Transverse colon (tissue), 4 donors: ENCODE data around the gene ZBED1. TPM values are rescaled to one million over a fixed set of nuclear protein-coding genes. Genes with fewer than 3 reads are reported as not detected.

Experiments used
- DNase-seq: peaks from one replicate; pipeline ENCODE4 v3.0.0-alpha.2; 2019
- H3K27ac ChIP-seq, 4 donors: fragments of 200-600 bp; sonication (generic); 2 replicates each; pipeline ENCODE4 v1.5.1; 2016 to 2018; ENCODE audit warnings: inconsistent platforms in 4 of 4
- H3K27me3 ChIP-seq: fragments of 200-600 bp; sonication (generic); 2 replicates; pipeline ENCODE4 v1.5.1; 2017; ENCODE audit warnings: inconsistent platforms
- H3K36me3 ChIP-seq, 4 donors: fragments of 200-600 bp; sonication (generic); 2 replicates each; pipeline ENCODE4 v1.5.1; 2017 to 2019; ENCODE audit warnings: inconsistent platforms in 4 of 4
- H3K4me1 ChIP-seq, 4 donors: fragments of 200-600 bp; sonication (generic); 2 replicates each; pipeline ENCODE4 v1.5.1; 2017 to 2020; ENCODE audit warnings: inconsistent platforms in 4 of 4
- H3K4me3 ChIP-seq, 4 donors: fragments of 200-600 bp; sonication (generic); 1 replicate in 1 of 4; 2 replicates in 3 of 4; pipeline versions ENCODE4 v1.5.1 to v1.6.1; 2017 to 2019; ENCODE audit warnings: inconsistent platforms in 4 of 4
- H3K9me3 ChIP-seq, 2 donors: fragments of 200-600 bp; sonication (generic); 2 replicates each; pipeline ENCODE4 v1.5.1; 2017 to 2019; ENCODE audit warnings: inconsistent platforms in 2 of 2
- EP300 ChIP-seq: sonication (generic); formaldehyde crosslinking; IDR thresholded peaks from one replicate; pipeline ENCODE4 v1.6.1; 2017; ENCODE audit warnings: antibody characterized with exemption, low read depth
- POLR2A ChIP-seq: fragments of 450-650 bp; IDR thresholded peaks from one replicate; pipeline ENCODE4 v1.6.1; 2016; ENCODE audit warnings: antibody characterized with exemption, mild to moderate bottlenecking, moderate library complexity
- POLR2AphosphoS5 ChIP-seq, 3 donors: sonication (generic); formaldehyde crosslinking; IDR thresholded peaks; one replicate each; pipeline ENCODE4 v1.6.1; 2016; ENCODE audit warnings: antibody characterized with exemption in 3 of 3
- WGBS, 2 donors: methylation state at CpG; one replicate each; pipeline ENCODE4 v1.1.5; 2018; ENCODE audit warnings: low coverage in 1 of 2; 5-methylcytosine and 5-hydroxymethylcytosine counted together
- in situ Hi-C, 4 donors: fragments of 200-750 bp; cut with MboI; loops; one replicate each; pipeline versions ENCODE4 v1.15.0 to v1.15.1; 2017; ENCODE audit warnings: low sequenced_read_pairs in 3 of 4, low pct_ligation_motif_present in 1 of 4, low pct_unique_long_range_greater_than_20kb in 1 of 4
- intact Hi-C: fragments of 100-400 bp; cut with DNase I; formaldehyde crosslinking; loops from one replicate; pipeline ENCODE4 v1.15.1; 2023; ENCODE audit warnings: low total_unique reads
- total RNA-seq, 4 donors: library from RNA; depleted of rRNA; stranded (reverse); fragments of >200 nt; gene quantifications; one replicate each; pipeline ENCODE4 v1.1.0, GENCODE V29; 2016
- TF ChIP-seq, protein P1 (sequence below), 5 experiments: fragments of 200-600 bp in 3 of 5; fragments of 450-650 bp in 2 of 5; sonication (generic) in 3 of 5; IDR thresholded peaks; 1 replicate in 2 of 5; 2 replicates in 3 of 5; pipeline ENCODE4 v1.5.1; 2016 to 2017; ENCODE audit warnings: antibody characterized with exemption in 5 of 5, inconsistent platforms in 3 of 5, mild to moderate bottlenecking in 2 of 5, moderate library complexity in 1 of 5

The ZBED1 gene
- 10 to 100 TPM; 44.0 to 94.3 (median 67.1) TPM for total RNA-seq

GRCh38 chrX:2500803-2501558, at the start of gene ZBED1, which contains the start of gene DHRSX:
Gene ZBED1, minus strand, starts transcription at chrX:2500976. Its CDS starts 10,257 bp downstream, at chrX:2490719.
Gene DHRSX, minus strand, starts transcription at chrX:2500976. Its CDS starts 51 bp downstream, at chrX:2500925.
- Histone ChIP-seq H3K4me1 (peaks cover 8 to 54% (median 35%) of the 10 kb centered on the region in 4 donors), H3K27me3 (no peaks in the 10 kb centered on the region), H3K9me3 (no peaks in the 10 kb centered on the region), H3K27ac (peak within 1 kb of the TSS; percentile 91 to 97 (median 96)), H3K4me3 (peak within 1 kb of the TSS; percentile 70 to 95 (median 93)), H3K36me3 (no peaks in the 10 kb centered on the region)
- WGBS, 2 donors = 47% methylated on average over 3 of the region's 57 CpGs; no CpG with 5 or more reads in 1 of the 2 donors
- in situ Hi-C loops = no loop called here
- intact Hi-C loops = loop anchor here (10.0 kb wide), 1 partner anchor 1056 kb away; no protein-coding TSS in a partner anchor
- TF ChIP-seq POLR2A (no peak), EP300 (no peak), POLR2AphosphoS5 (IDR thresholded peaks at IDR 0.05) (no peak)
- TF ChIP-seq, protein P1, sequence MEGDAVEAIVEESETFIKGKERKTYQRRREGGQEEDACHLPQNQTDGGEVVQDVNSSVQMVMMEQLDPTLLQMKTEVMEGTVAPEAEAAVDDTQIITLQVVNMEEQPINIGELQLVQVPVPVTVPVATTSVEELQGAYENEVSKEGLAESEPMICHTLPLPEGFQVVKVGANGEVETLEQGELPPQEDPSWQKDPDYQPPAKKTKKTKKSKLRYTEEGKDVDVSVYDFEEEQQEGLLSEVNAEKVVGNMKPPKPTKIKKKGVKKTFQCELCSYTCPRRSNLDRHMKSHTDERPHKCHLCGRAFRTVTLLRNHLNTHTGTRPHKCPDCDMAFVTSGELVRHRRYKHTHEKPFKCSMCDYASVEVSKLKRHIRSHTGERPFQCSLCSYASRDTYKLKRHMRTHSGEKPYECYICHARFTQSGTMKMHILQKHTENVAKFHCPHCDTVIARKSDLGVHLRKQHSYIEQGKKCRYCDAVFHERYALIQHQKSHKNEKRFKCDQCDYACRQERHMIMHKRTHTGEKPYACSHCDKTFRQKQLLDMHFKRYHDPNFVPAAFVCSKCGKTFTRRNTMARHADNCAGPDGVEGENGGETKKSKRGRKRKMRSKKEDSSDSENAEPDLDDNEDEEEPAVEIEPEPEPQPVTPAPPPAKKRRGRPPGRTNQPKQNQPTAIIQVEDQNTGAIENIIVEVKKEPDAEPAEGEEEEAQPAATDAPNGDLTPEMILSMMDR (IDR thresholded peaks at IDR 0.05) = no peak
- peak; percentile 48 for DNase-seq

- no peaks in the 10 kb centered on the region for H3K27me3 ChIP-seq
- in situ Hi-C loops = no loop called here
- H3K4me1 ChIP-seq = no peaks in the 10 kb centered on the region
- DNase-seq = no peak
- intact Hi-C loops = no loop called here
- TF ChIP-seq EP300 (no peak), POLR2AphosphoS5 (IDR thresholded peaks at IDR 0.05) (no peak), POLR2A (no peak)
- TF ChIP-seq, protein P1 (IDR thresholded peaks at IDR 0.05) = no peak
- WGBS, 2 donors = 28 to 49% methylated on average over 7 of the region's 7 CpGs
- no peak overlapping the region for H3K4me3 ChIP-seq
- no peaks in the 10 kb centered on the region for H3K36me3 ChIP-seq
- H3K27ac ChIP-seq = no peak overlapping the region
- H3K9me3 ChIP-seq = no peaks in the 10 kb centered on the region
Observed at GRCh38 chrX:2549876-2550275, 49.1 kb upstream of the ZBED1 start.

- intact Hi-C loops = no loop called here
- no peak for DNase-seq
- in situ Hi-C loops = no loop called here
- TF ChIP-seq POLR2AphosphoS5 (IDR thresholded peaks at IDR 0.05) = no peak
- no peak for TF ChIP-seq POLR2A
- no peak for TF ChIP-seq EP300
- TF ChIP-seq, protein P1 (IDR thresholded peaks at IDR 0.05) = no peak
- H3K27me3 ChIP-seq = no peaks in the 10 kb centered on the region
- no peak overlapping the region for H3K27ac ChIP-seq
- no peaks in the 10 kb centered on the region for H3K4me1 ChIP-seq
- 59 to 64% methylated on average over 9 to 11 of the region's 11 CpGs for WGBS, 2 donors
- H3K9me3 ChIP-seq = no peaks in the 10 kb centered on the region
- no peaks in the 10 kb centered on the region for H3K36me3 ChIP-seq
- no peak overlapping the region for H3K4me3 ChIP-seq
Observed at GRCh38 chrX:2548711-2549423, 48.1 kb upstream of the ZBED1 start.

- no peaks in the 10 kb centered on the region for H3K36me3 ChIP-seq
- 68% methylated on average over 4 of the region's 4 CpGs; no CpG with 5 or more reads in 1 of the 2 donors for WGBS, 2 donors
- TF ChIP-seq EP300 (no peak), POLR2AphosphoS5 (IDR thresholded peaks at IDR 0.05) (no peak), POLR2A (no peak)
- TF ChIP-seq, protein P1 (IDR thresholded peaks at IDR 0.05) = no peak
- DNase-seq = no peak
- H3K4me3 ChIP-seq = no peak overlapping the region
- H3K27me3 ChIP-seq = no peaks in the 10 kb centered on the region
- no peaks in the 10 kb centered on the region for H3K4me1 ChIP-seq
- in situ Hi-C loops = no loop called here
- H3K9me3 ChIP-seq = no peaks in the 10 kb centered on the region
- intact Hi-C loops = no loop called here
- no peak overlapping the region for H3K27ac ChIP-seq
Observed at GRCh38 chrX:2547736-2548135, 47.0 kb upstream of the ZBED1 start.
